ENCODE results near the gene HEXIM2. TPM values are rescaled to one million over a fixed set of nuclear protein-coding genes. Genes with fewer than 3 reads are reported as not detected.
A peak's percentile ranks its signal among the peaks of the same experiment; 100 is the strongest.

Gene HEXIM2
- total RNA-seq, 1 donor from 2014 or later: 3.3 TPM

DNA sequence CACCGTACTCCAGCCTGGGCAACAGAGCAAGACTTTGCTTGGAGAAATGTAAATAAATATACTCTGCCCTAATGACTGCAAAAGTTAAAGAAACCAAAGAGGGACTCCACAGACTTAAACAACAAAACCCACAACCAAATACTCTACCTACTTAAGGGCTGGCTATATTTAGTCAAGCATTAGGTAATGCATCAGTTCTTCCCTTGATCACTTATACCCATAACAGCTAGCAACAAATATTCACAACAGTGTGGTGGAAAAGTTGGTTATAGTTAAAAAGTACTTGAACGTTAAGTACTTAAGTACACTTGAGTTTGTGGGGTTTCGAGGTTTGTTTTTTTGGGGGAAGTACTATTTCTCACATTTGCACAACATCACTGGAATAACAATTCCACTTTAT lies 5.4 kb upstream of the HEXIM2 start:
- no peak for DNase-seq (ENCODE audit: low spot score)
- intact Hi-C loops (cut with DNase I): no loop called here

DNA sequence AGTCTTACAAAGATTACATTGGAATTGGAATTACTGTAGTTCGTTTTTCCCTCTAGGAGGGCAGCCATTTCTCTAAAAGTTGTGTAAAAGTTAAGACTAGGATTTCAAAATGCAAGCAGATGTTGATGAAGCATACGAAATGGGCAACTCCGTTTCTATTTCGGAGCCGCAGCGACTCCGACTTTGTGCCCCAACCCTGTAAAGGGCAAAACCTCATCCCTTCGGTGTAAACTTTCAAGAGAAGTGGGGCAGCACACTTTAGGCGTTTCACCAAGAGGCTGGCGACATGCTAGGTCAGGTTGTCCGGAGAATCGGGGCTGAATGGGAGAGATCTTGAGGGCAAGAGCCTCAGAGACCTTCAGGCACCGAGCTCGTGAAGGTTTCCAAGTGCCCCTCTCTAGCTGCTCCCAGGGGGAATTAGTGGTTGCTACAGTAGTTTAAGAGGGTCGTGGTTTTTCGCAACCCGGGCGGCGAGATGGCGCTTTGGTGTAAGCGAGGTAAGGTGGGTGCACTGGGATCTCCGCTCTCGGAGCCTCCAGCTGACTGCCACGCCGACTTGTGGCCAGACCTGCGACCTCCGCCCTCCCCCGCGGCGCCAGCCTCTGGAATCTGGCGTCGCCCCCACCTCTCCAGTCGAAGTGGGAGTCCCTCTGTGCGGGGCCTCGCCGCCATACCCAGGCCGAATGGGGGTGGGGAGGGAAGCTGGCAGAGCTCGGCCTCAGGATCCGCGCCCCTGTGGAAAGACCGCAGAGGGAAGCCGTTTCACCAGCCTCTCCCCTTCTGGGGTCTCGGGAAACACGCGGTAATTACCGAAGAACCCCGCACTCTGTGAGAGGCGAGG lies 1.0 kb upstream of the HEXIM2 start:
- DNase-seq (ENCODE audit: low spot score): peak; percentile 89
- intact Hi-C loops (cut with DNase I): loop anchor here (1.0 kb wide), 1 partner anchor 12 kb away; the partner anchor contains the start of gene HEXIM1

DNA sequence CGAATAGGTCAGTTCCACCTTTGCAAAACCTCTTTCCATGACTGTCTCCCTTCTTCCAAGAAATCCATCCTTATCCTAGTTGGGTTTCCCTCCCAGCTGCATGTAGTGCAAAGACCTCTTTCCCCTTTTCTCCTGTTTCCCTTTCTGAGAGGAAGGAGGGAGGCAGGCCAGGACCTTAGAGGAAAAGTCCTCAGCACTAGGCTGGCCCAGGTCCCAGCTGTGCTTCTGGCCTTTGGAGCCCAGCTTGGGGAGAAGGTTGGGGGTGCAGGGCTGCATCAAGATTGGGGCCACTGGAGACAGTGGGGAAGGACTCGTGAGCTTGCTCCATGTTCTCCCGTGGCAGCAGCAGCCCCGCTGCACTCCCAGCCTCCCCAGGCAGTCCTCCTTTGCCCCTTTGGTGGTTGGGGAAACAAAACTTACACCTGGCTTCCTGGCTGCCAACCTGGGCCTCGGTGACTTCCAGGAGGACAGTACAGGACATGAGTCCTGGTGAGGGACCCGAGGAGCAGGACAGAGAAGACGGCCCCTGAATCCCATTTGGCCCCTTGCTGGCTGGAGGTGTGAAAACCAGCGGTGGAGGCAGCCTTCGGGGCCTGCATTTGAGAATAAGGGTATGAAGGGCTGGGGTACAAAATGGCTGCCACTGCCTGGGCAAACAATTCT lies 481 bp downstream of the HEXIM2 start:
- DNase-seq (ENCODE audit: low spot score): no peak
- intact Hi-C loops (cut with DNase I): no loop called here

DNA sequence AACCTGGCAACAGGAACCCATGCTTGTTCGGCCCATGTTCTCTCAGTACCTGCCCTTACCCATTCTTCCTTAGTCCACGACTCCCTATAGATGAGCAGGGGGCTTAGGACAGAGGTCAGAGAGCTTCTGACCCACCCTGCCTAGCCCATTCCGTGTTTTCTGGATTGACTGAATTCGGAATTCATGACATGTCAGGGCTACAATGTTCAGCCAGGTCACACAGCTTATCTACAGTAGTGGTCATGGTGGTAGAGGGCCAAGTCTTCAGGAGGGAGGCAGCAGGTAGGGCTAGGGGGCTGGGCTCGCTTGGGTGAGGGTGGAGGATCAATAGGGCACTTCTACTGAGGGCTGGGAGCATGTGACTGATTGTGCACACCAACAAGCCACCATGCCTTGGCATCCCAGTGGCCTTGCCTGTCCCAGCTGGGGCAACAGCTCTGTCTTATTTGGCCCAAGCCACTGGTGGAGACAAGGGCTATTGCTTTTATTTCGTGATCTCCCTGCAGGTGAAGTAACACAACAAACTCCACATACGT lies 3.1 kb downstream of the HEXIM2 start:
- DNase-seq (ENCODE audit: low spot score): peak; percentile 71

DNA sequence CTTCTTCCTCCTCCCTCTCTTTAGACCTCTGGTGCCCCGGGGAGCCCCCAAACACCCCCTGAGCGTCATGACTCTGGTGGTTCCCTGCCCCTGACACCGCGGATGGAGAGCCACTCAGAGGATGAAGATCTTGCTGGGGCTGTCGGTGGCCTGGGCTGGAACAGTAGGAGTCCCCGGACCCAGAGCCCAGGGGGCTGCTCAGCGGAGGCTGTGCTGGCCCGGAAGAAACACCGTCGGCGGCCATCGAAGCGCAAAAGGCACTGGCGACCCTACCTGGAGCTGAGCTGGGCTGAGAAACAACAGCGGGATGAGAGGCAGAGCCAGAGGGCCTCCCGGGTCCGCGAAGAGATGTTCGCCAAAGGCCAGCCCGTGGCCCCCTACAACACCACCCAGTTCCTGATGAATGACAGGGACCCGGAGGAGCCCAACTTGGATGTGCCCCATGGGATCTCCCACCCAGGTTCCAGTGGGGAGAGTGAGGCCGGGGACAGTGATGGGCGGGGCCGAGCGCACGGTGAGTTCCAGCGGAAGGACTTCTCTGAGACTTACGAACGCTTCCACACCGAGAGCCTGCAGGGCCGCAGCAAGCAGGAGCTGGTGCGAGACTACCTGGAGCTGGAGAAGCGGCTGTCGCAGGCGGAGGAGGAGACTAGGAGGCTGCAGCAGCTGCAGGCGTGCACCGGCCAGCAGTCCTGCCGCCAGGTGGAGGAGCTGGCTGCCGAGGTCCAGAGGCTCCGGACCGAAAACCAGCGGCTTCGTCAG lies 7.5 kb downstream of the HEXIM2 start:
- intact Hi-C loops (cut with DNase I): no loop called here
- peak; percentile 70 for DNase-seq (ENCODE audit: low spot score)

More for the DNA sequence above, 3.1 kb downstream of the HEXIM2 start:
- intact Hi-C loops (cut with DNase I): no loop called here

DNA sequence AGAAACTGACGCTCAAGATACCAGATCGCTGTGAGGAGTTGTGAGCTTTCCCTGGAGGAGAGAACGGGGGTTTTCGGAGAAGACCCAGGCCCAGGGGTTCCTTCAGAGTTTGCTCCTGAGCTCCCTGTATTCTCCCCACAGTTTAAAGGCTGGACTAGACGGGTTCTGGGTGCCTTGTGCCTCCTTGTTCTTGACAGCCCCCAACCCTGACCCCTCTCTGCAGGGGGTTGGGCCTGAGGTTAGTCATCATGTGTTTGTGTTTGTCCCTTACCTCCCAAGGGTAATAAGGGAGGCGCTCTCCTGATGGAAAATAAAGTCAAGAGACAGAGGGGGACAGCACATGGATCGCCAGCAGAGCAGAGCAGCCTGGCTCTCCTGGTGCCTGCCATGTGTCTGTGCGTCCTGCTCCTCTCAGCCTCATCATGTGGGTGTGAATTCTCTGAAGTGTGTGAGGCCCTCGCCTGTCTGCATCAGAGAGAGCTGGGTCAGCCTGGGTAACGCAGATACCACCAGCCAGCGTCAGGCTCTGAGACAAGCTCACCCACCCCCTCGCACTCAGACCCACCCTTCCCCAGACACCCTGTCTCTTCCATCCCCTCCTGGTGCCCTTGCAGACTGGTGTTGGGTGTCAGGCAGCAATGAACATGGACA lies 8.7 kb downstream of the HEXIM2 start:
- peak; percentile 66 for DNase-seq (ENCODE audit: low spot score)
- intact Hi-C loops (cut with DNase I): no loop called here

DNA sequence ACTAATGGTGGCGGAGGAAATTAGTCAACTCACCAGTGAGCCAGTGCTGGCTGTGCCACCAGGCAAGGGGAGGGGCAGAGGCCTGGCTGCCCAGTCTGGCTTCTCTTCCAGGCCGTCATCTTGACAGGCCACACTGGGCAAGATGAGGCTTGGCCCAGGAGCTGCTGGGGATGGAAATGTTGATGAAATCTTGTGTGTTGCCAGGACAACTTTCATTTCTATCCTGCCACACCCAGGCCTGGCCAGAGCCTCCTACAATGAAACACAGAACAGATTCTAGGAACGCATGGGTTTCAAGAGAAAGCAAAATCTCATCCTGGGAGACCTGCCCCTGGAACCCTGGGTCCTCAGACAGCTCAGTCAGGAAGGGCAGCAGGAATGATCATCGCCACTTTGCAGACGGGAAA lies 9.3 kb downstream of the HEXIM2 start:
- peak; percentile 82 for DNase-seq (ENCODE audit: low spot score)
- intact Hi-C loops (cut with DNase I): no loop called here

DNA sequence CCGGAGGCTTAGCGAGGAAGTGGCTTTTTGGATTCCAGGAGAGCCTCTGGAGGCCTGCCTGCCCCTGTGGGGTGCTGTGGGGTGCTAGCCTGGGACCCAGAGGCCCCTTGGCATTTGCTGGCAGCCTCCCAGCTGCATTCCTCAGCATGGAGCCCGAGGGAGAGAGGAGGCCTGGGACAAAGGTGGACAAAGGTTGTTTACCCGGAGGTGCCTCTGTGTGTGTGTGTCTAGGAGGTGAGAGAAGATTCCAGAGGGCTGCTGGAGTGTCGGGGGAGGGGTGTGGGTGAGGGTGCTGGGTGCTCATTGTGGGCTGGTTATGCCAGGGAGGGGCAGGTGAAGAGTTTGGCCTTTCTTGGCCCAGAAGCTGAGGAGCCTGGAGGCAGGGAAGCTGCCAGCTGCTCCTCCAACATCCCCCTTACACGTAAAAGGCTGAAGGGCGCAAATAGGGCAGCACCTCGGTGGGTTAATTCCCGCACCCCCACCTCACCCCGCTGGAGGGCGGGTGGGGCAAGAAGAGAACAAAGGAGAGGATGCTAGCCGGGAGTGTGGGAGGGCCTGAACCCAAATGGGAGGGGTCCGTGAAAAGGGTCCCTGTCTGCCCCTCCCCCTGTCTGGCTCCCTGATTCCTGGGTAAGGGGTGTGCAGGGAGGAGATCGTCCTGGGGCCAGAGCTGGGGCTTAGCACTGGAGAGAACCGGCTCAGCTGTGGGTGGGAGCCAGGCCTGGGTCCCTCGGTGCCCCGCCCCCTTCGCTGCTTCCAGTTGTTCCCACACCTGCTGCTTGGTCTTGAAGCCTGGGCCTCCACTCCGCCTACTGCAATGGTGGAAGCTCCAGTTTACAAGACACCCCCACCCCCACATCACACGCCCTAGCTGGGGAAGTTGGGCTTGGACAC lies 9.9 kb downstream of the HEXIM2 start:
- DNase-seq (ENCODE audit: low spot score): no peak
- intact Hi-C loops (cut with DNase I): no loop called here

DNA sequence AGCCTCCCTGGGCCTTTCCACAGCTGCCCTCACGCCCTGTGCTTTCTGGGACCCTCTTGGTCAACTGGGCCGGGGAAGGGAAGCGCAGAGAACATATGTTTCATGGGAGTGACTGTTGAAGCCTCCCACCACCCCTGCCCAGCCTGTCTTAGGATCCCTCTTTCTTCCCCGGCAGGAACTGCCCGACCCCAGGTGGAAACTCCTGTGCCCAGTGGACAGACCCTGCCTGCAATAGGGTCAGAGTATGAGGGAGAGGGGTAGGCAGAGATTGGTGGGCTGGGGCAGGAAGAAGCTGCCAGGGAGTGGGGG lies 10.5 kb downstream of the HEXIM2 start:
- intact Hi-C loops (cut with DNase I): no loop called here
- DNase-seq (ENCODE audit: low spot score): no peak

DNA sequence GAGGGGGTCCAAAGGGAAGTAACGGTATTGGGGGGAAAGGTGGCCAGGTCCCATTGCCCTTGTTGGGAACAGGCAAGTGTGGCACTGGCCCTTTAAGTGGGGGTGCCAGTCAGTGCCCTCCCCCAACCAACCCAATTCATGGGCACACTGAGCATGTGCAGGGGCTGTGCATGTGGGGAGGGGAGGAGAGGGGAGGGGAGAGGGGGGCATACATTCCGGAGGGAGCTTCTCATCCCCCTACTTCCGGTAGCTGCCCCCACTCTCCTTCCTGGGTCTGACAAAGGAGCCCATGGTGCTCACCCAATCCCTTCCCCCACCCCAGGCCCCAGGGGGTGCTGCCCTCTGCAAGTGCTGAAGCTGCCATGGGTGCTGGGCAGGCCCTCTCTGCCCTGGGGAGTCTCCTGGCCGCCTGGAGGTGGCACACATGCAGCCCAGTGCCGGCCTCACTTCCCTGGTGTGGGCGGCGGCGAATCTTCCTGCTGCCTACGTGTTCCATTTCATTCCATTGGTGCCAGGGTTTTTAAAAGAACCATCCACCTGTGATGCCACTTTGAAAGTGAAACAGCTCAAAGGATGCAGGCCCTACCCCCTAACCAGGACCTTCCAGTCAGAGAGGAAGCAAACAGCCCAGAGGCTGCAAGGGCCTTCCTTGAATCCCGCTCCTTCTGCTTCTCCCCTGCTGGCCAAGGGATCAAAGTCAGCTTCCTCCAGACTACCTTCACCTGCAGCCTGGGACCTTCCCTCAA lies 11.0 kb downstream of the HEXIM2 start:
- no peak for DNase-seq (ENCODE audit: low spot score)
- intact Hi-C loops (cut with DNase I): no loop called here

DNA sequence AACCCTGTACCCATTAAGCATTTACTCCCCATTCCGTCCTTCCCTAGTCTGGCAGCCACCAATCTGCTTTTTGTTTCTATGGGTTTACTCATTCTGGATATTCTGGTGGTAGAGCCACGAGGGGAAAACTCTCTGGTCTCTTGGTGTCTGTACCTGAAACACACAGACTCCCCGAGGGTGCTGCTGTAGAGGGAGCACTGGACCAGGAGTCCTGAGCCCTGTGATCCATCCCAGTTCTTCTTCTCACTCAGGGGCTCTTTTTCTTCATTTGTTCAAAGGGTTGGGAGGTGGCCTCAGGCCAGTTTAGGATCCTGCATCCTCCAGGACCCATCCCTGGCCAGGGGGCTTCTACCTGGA lies 14.1 kb downstream of the HEXIM2 start:
- no peak for DNase-seq (ENCODE audit: low spot score)
- intact Hi-C loops (cut with DNase I): no loop called here

DNA sequence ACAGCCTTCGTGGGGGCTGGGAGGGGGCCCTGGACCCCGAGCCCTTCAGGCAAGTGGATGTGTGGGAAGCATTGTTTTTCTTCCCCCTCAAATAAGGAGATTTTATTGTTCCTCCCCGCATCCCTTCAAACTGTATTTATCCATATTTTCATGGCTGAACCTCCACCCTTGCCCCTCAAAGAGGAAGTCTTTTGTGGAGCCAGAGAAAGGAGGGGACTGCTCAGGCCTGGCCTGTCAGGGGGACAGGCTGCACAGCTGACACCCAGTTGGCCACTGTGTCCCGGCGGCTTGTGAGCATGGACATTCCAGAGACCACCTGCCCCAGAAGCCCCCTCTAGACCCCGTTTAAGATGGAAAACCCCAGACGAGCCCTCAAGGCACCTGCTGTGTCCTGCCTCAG lies 15.9 kb downstream of the HEXIM2 start:
- intact Hi-C loops (cut with DNase I): no loop called here
- no peak for DNase-seq (ENCODE audit: low spot score)

DNA sequence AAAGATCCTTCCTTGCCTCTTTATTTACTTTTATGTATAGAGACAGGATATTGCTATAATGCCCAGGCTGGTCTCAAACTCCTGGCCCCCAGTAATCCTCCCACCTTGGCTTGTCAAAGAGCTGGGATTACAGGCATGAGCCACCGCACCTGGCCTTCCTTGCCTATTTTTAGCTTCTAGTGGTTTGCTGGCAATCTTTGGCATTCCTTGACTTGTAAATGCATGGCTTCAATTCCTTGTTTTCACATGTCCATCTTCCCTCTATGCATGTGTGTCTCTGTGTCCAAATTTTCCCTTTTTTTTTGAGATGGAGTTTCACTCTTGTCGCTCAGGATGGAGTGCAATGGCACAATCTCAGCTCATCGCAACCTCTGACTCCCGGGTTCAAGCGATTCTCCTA lies 22.5 kb downstream of the HEXIM2 start:
- intact Hi-C loops (cut with DNase I): no loop called here
- DNase-seq (ENCODE audit: low spot score): no peak

DNA sequence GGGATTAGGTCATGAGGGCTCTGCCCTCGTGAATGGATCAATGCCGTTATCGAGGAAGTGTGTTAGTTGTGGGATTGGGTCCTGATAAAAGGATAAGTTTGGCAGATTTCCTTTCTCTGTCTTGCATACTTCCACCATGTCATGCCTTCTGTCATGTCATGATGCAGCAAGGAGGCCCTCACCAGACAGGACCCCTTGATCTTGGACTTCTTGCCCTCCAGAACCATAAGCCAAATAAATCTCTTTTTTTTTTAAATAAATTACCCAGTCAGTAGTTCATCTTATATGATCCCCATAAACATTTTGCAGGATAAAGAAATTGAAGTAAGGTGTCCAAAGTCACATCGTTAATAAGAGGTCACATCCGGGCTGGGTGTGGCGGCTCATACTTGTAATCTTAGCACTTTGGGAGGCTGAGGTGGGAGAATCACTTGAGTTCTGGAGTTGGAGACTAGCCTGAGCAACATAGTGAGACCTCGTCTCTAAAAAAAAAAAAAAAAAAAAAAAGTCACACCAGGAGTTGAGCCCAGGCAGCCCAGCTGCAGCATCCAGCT lies 25.2 kb downstream of the HEXIM2 start:
- intact Hi-C loops (cut with DNase I): no loop called here
- DNase-seq (ENCODE audit: low spot score): no peak

DNA sequence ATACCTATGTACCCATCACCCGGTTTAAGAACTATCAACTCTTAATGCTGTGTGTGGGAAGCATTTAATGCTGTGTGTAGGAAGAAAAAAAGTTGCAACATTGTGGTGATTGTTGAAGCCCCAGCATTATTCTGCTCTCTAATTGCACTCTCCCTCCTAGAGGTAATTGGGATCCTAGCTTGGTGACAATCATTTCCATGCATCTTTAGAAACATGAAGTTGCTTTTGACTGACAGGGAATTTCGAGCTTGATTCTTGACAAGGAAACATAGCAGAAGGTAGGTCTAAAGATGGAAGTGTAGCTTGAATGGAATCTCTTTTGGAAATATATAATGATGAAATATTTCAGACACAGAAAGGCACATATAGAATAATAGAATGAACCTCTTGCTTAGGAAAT lies 27.3 kb downstream of the HEXIM2 start:
- intact Hi-C loops (cut with DNase I): no loop called here
- no peak for DNase-seq (ENCODE audit: low spot score)

DNA sequence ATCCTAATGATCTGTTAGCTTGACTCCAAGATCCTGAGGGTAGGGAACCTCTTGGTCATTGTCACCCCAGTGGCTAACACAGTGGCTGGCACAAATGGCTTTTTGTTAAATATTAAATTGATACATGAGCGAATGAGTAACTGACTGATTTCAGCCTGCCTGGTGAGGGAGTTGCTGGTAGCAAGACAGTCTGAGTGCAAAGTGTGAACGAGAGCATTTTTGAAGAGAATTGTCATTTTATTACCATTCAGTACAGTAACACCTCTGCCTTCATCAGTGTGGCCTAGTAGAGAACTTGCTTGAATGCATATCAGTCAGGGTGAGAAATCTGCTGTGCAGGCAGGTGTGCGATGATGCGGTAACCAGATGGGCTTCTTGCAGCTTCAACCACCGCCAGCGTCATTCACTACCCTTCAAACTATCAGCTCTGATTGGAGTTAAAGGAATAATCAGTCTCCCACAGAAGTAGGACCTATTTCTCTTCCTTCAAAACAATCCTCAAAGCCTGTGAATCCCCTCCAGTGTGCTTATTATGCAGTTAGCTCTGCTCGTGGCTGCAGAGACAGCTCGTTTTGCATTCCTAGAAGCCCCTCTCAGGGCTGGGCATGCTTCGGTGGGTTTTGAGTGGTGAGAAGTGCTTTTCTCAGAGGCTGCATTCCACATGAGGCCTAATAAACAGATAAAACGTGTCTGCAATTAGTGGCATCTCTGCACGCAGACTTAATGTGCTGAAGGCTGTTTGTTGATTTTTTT lies 29.0 kb downstream of the HEXIM2 start:
- intact Hi-C loops (cut with DNase I): loop anchor here (10.0 kb wide), 1 partner anchor 266 kb away; no protein-coding TSS in a partner anchor

DNA sequence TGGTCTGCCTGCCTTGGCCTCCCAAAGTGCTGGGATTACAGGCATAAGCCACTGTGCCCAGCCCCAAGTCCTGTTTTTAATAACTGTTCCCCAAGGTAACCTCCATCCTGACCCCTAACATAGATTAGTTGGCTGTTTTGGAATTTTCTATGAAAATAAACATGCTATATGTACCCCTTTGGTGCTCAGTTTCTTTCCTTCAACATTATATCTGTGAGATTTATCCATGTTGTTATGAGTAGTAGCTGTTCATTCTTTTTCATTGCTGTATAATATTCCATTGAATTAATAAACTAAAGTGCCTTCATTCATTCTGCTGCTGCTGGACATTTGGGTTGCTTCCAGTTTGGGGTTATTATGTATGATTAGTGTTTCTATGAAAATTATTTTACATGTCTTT lies 33.7 kb downstream of the HEXIM2 start:
- intact Hi-C loops (cut with DNase I): loop anchor here (10.0 kb wide), 1 partner anchor 271 kb away; no protein-coding TSS in a partner anchor
- no peak for DNase-seq (ENCODE audit: low spot score)

More for the DNA sequence above, 29.0 kb downstream of the HEXIM2 start:
- DNase-seq (ENCODE audit: low spot score): no peak
